Adrenal gland (tissue), 19 donors: ENCODE measurements around the gene FSIP2. TPM values are rescaled to one million over a fixed set of nuclear protein-coding genes. Genes with fewer than 3 reads are reported as not detected.
A peak's percentile ranks its signal among the peaks of the same experiment; 100 is the strongest.

Experiments used
- DNase-seq, 7 donors: peaks; one replicate each; pipeline ENCODE4 v3.0.0-alpha.2; 2019 to 2020
- H3K27ac ChIP-seq, 5 donors: fragments of 200-600 bp; sonication (generic) in 4 of 5; 1 replicate in 3 of 5; 2 replicates in 2 of 5; pipeline versions ENCODE4 v1.5.1 to v1.8.0; 2016 to 2020; ENCODE audit warnings: mild to moderate bottlenecking in 1 of 5
- H3K27me3 ChIP-seq: fragments of 200-600 bp; 2 replicates; pipeline ENCODE4 v1.8.0; 2021
- H3K36me3 ChIP-seq, 2 donors: fragments of 200-600 bp; replicated peaks in 1 of 2; 1 replicate in 1 of 2; 2 replicates in 1 of 2; pipeline versions ENCODE4 v1.5.1 to v1.8.0; 2018 to 2022
- H3K4me1 ChIP-seq, 2 donors: fragments of 200-600 bp; replicated peaks in 1 of 2; 1 replicate in 1 of 2; 2 replicates in 1 of 2; pipeline versions ENCODE4 v1.5.1 to v1.8.0; 2018 to 2021
- H3K4me3 ChIP-seq, 4 donors: fragments of 200-600 bp; sonication (generic) in 3 of 4; one replicate each; pipeline ENCODE4 v1.5.1; 2016 to 2018
- H3K9me3 ChIP-seq, 3 donors: fragments of 200-600 bp; sonication (generic) in 1 of 3; replicated peaks in 1 of 3; 1 replicate in 2 of 3; 2 replicates in 1 of 3; pipeline versions ENCODE4 v1.5.1 to v1.8.0; 2016 to 2021
- CTCF ChIP-seq, 6 experiments: fragments of 450-650 bp in 4 of 6; fragments of 200-600 bp in 2 of 6; sonication (generic) in 1 of 6; IDR thresholded peaks; 1 replicate in 5 of 6; 2 replicates in 1 of 6; pipeline versions ENCODE4 v1.5.1 to v1.8.0; 2016 to 2021; ENCODE audit warnings: antibody characterized with exemption in 6 of 6, mild to moderate bottlenecking in 2 of 6, moderate library complexity in 1 of 6
- POLR2A ChIP-seq, 2 donors: fragments of 450-650 bp; IDR thresholded peaks; one replicate each; pipeline ENCODE4 v1.6.1; 2017; ENCODE audit warnings: antibody characterized with exemption in 2 of 2, mild to moderate bottlenecking in 2 of 2, moderate library complexity in 1 of 2
- WGBS, 4 donors: extraction: QIAGEN DNeasy Blood & Tissue Kit in 2 of 4; methylation state at CpG; one replicate each; pipeline versions ENCODE4 v1.1.5 to v1.1.7; 2013 to 2017; 5-methylcytosine and 5-hydroxymethylcytosine counted together
- intact Hi-C, 2 donors: fragments of 100-400 bp; cut with DNase I; formaldehyde crosslinking; loops; one replicate each; pipeline versions ENCODE4 v1.14.1 to v1.15.0; 2022 to 2023
- long read RNA-seq, 10 donors: library from polyadenylated mRNA in 3 of 10; unstranded in 2 of 10; stranded (forward) in 1 of 10; transcript quantifications; one replicate each; pipeline ENCODE4 v2.0.0 and lab custom pipeline, GENCODE V29; 2021 to 2026
- polyA plus RNA-seq, 3 donors: library from polyadenylated mRNA; stranded (reverse); fragments of 200-250 nt in 2 of 3; fragments of 350-450 nt in 1 of 3; fragmentation: Illumina TruSeq in 1 of 3; extraction: RNeasy Lipid Tissue Mini Kit (QIAGEN cat#74804) in 1 of 3; gene quantifications; one replicate each; pipeline ENCODE4 v1.2.3, GENCODE V29; 2013 to 2014
- total RNA-seq, 9 donors: library from RNA; depleted of rRNA in 4 of 9; stranded (reverse); fragments of >200 nt in 4 of 9; fragments of 120-200 nt in 1 of 9; fragmentation: NEBNext Ultra II Directional in 1 of 9; extraction: Animal tissue kit (Norgen Biotek cat#: 25700) in 1 of 9; gene quantifications; one replicate each; pipeline versions ENCODE4 v1.1.0 to v1.2.4, GENCODE V29; 2013 to 2023
- donor health status: healthy with polysubstance abuse.
- donor health status: Bipolar disorder and iron deficiency.
- donor health status: DM: yes; HTN: yes; CAD: no.
- donor health status: DM: no; HTN: no; CAD: no.
- donor health status: DM: no; HTN: no; CAD: no.
- donor health status: DM: yes; HTN: yes; CAD: no.

The FSIP2 gene
- 1 to 10 TPM in 4 of 9 donors, under 1 TPM in 5; 0.06 to 3.0 (median 0.88) TPM for total RNA-seq
- polyA plus RNA-seq = 1 to 10 TPM in 1 of 3 donors, under 1 TPM in 2; 0.07 to 1.9 (median 0.47) TPM
- long read RNA-seq, donor 1 = 0 reads
- long read RNA-seq, donor 2 = 0 reads
- long read RNA-seq, donor 3 = 0 reads
- long read RNA-seq, donor 4 = 0 reads
- long read RNA-seq, donor 5 = 0 reads
- long read RNA-seq, donor 6, partial matches to known transcripts = 1 of 2 reads
- long read RNA-seq, donor 6, other reads (novel, unspliced or antisense) = 1 of 2 reads
- long read RNA-seq, donor 7 = 0 reads
- long read RNA-seq, donor 8 = 0 reads
- long read RNA-seq, donor 9 = 0 reads
- long read RNA-seq, donor 10 = 0 reads

- intact Hi-C loops = no loop called here
- Histone ChIP-seq H3K4me3 (peak within 1 kb of the TSS in 2 of 4 donors; percentile 25 to 58), H3K9me3 (no peaks in the 10 kb centered on the region), H3K27me3 (no peaks in the 10 kb centered on the region), H3K36me3 (no peaks in the 10 kb centered on the region), H3K4me1 (no peaks in the 10 kb centered on the region), H3K27ac (no peak within 1 kb of the TSS)
- 9 to 31% (median 12%) methylated on average over 24 to 59 of the region's 59 CpGs for WGBS, 4 donors
- peak; percentile 76 to 88 (median 79) for DNase-seq
- TF ChIP-seq CTCF (IDR thresholded peaks at IDR 0.05) (peak; percentile 75 to 93 (median 85)), POLR2A (IDR thresholded peaks at IDR 0.05) (no peak)
Observed at GRCh38 chr2:185738679-185739472, at the start of gene FSIP2. FSIP2 (plus strand) TSS chr2:185738804; CDS start chr2:185738895, 91 bp downstream.

- Histone ChIP-seq H3K27me3 (no peaks in the 10 kb centered on the region), H3K27ac (no peak overlapping the region), H3K4me3 (no peak overlapping the region), H3K4me1 (no peaks in the 10 kb centered on the region), H3K36me3 (no peaks in the 10 kb centered on the region), H3K9me3 (no peaks in the 10 kb centered on the region)
- intact Hi-C loops = no loop called here
- 57 to 80% (median 72%) methylated on average over 3 of the region's 3 CpGs for WGBS, 4 donors
- no peak for DNase-seq
- no peak for TF ChIP-seq POLR2A (IDR thresholded peaks at IDR 0.05)
- no peak for TF ChIP-seq CTCF (IDR thresholded peaks at IDR 0.05)
Observed at GRCh38 chr2:185689906-185690539, 48.6 kb upstream of the FSIP2 start.

- no peak for TF ChIP-seq CTCF (IDR thresholded peaks at IDR 0.05)
- no peak for TF ChIP-seq POLR2A (IDR thresholded peaks at IDR 0.05)
- Histone ChIP-seq H3K27me3 (no peaks in the 10 kb centered on the region), H3K9me3 (no peaks in the 10 kb centered on the region), H3K27ac (no peak overlapping the region), H3K4me1 (no peaks in the 10 kb centered on the region), H3K36me3 (no peaks in the 10 kb centered on the region), H3K4me3 (no peak overlapping the region)
- DNase-seq = no peak
- intact Hi-C loops = no loop called here
- WGBS, 4 donors = 34 to 40% (median 36%) methylated on average over 2 of the region's 2 CpGs
Observed at GRCh38 chr2:185695711-185696235, 42.8 kb upstream of the FSIP2 start.

GRCh38 chr2:185700883-185701282, 37.7 kb upstream of the FSIP2 start:
- DNase-seq = no peak
- Histone ChIP-seq H3K27me3 (no peaks in the 10 kb centered on the region), H3K4me1 (no peaks in the 10 kb centered on the region), H3K27ac (no peak overlapping the region), H3K4me3 (no peak overlapping the region), H3K36me3 (no peaks in the 10 kb centered on the region), H3K9me3 (no peaks in the 10 kb centered on the region)
- TF ChIP-seq CTCF (IDR thresholded peaks at IDR 0.05) = no peak
- no peak for TF ChIP-seq POLR2A (IDR thresholded peaks at IDR 0.05)
- intact Hi-C loops = no loop called here
- 51 to 55% (median 53%) methylated on average over 4 of the region's 4 CpGs for WGBS, 4 donors
